ENCODE data around the gene OR1B1. TPM values are rescaled to one million over a fixed set of nuclear protein-coding genes. Genes with fewer than 3 reads are reported as not detected.

OR1B1 gene
- total and polyA plus RNA-seq, 2 donors from 2014 or later: not detected

- FAIRE-seq (no peak), DNase-seq (no peak)
- Histone ChIP-seq H3K9me3 (ENCODE audit: control insufficient read depth in 2 of 3, insufficient read depth in 1 of 3, low read length in 3 of 3) (peaks cover 0 to 3% (median 0%) of the 10 kb centered on the region in 3 donors), H3K27me3 (ENCODE audit: control insufficient read depth, insufficient read depth, low read length) (no peaks in the 10 kb centered on the region), H3K4me3 (ENCODE audit: low read length in 3 of 3) (no peak overlapping the region), H3K36me3 (ENCODE audit: control insufficient read depth in 2 of 3, insufficient read depth in 3 of 3, low read length in 3 of 3) (no peaks in the 10 kb centered on the region), H3K27ac (ENCODE audit: low read depth in 2 of 2, low read length in 2 of 2) (no peak overlapping the region), H3K9ac (ENCODE audit: low read length in 3 of 3) (no peak overlapping the region), H3K4me1 (ENCODE audit: control insufficient read depth in 2 of 3, insufficient read depth in 2 of 3, low read depth in 1 of 3, low read length in 3 of 3) (no peaks in the 10 kb centered on the region)
- intact Hi-C loops (cut with DNase I): no loop called here
- TF ChIP-seq CTCF (IDR thresholded peaks at IDR 0.05; ENCODE audit: borderline replicate concordance, extremely low read depth, insufficient read depth): no peak
Measured at GRCh38 chr9:122619996-122620395, 37.4 kb downstream of the OR1B1 start.

DNA sequence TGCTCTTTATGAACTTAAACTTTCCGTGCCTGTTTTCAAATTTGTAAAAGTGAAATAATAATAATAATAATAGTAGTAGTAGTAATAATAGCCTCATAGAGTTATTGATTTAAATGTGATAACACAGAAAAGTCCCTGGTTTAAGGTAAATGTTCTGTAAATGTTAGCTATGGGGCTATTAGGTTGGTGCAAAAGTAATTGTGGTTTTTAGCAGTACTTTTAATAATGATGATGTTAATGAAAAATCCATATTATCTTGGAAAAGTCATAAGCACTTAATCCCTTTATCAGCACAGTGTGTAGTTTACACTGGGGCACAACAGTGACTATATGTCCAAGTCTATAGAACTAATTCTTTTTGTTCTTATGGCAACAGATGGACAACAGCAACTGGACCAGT is 43.1 kb downstream of the OR1B1 start, which contains the start of gene OR1Q1:
TSS of gene OR1Q1 (plus strand) at position 377 of the 400 bp plus-strand sequence. CDS start at position 377, 0 bp downstream.
- Histone ChIP-seq H3K27ac (ENCODE audit: low read depth in 2 of 2, low read length in 2 of 2) (no peak within 1 kb of the TSS), H3K27me3 (ENCODE audit: control insufficient read depth, insufficient read depth, low read length) (no peaks in the 10 kb centered on the region), H3K4me1 (ENCODE audit: control insufficient read depth in 2 of 3, insufficient read depth in 2 of 3, low read depth in 1 of 3, low read length in 3 of 3) (no peaks in the 10 kb centered on the region), H3K36me3 (ENCODE audit: control insufficient read depth in 2 of 3, insufficient read depth in 3 of 3, low read length in 3 of 3) (no peaks in the 10 kb centered on the region), H3K4me3 (ENCODE audit: low read length in 3 of 3) (no peak within 1 kb of the TSS), H3K9me3 (ENCODE audit: control insufficient read depth in 2 of 3, insufficient read depth in 1 of 3, low read length in 3 of 3) (peaks cover 0 to 3% (median 0%) of the 10 kb centered on the region in 3 donors), H3K9ac (ENCODE audit: low read length in 3 of 3) (no peak within 1 kb of the TSS)
- TF ChIP-seq CTCF (IDR thresholded peaks at IDR 0.05; ENCODE audit: borderline replicate concordance, extremely low read depth, insufficient read depth): no peak
- no peak for DNase-seq
- intact Hi-C loops (cut with DNase I): no loop called here
- no peak for FAIRE-seq

GRCh38 chr9:122609804-122610203 is 47.6 kb downstream of the OR1B1 start:
- Histone ChIP-seq H3K36me3 (ENCODE audit: control insufficient read depth in 2 of 3, insufficient read depth in 3 of 3, low read length in 3 of 3) (no peaks in the 10 kb centered on the region), H3K9me3 (ENCODE audit: control insufficient read depth in 2 of 3, insufficient read depth in 1 of 3, low read length in 3 of 3) (no peaks in the 10 kb centered on the region), H3K9ac (ENCODE audit: low read length in 3 of 3) (no peak overlapping the region), H3K4me3 (ENCODE audit: low read length in 3 of 3) (no peak overlapping the region), H3K27me3 (ENCODE audit: control insufficient read depth, insufficient read depth, low read length) (no peaks in the 10 kb centered on the region), H3K4me1 (ENCODE audit: control insufficient read depth in 2 of 3, insufficient read depth in 2 of 3, low read depth in 1 of 3, low read length in 3 of 3) (no peaks in the 10 kb centered on the region), H3K27ac (ENCODE audit: low read depth in 2 of 2, low read length in 2 of 2) (no peak overlapping the region)
- FAIRE-seq (no peak), DNase-seq (no peak)
- intact Hi-C loops (cut with DNase I): no loop called here
- no peak for TF ChIP-seq CTCF (IDR thresholded peaks at IDR 0.05; ENCODE audit: borderline replicate concordance, extremely low read depth, insufficient read depth)

- no peak for DNase-seq
- H3K27ac ChIP-seq (ENCODE audit: low read depth in 2 of 2, low read length in 2 of 2): no peak overlapping the region
- peaks cover 0 to 2% (median 0%) of the 10 kb centered on the region in 3 donors for H3K9me3 ChIP-seq (ENCODE audit: control insufficient read depth in 2 of 3, insufficient read depth in 1 of 3, low read length in 3 of 3)
- no peaks in the 10 kb centered on the region for H3K27me3 ChIP-seq (ENCODE audit: control insufficient read depth, insufficient read depth, low read length)
- H3K36me3 ChIP-seq (ENCODE audit: control insufficient read depth in 2 of 3, insufficient read depth in 3 of 3, low read length in 3 of 3): no peaks in the 10 kb centered on the region
- FAIRE-seq: no peak
- no peak for TF ChIP-seq CTCF (IDR thresholded peaks at IDR 0.05; ENCODE audit: borderline replicate concordance, extremely low read depth, insufficient read depth)
- intact Hi-C loops (cut with DNase I): no loop called here
- H3K9ac ChIP-seq (ENCODE audit: low read length in 3 of 3): no peak overlapping the region
- H3K4me1 ChIP-seq (ENCODE audit: control insufficient read depth in 2 of 3, insufficient read depth in 2 of 3, low read depth in 1 of 3, low read length in 3 of 3): no peaks in the 10 kb centered on the region
- no peak overlapping the region for H3K4me3 ChIP-seq (ENCODE audit: low read length in 3 of 3)
Measured at GRCh38 chr9:122606587-122606986, 50.8 kb downstream of the OR1B1 start.

All from kidney (tissue), 14 donors.